Femur (tissue), 1 donor: Measurements from ENCODE around the gene BAHCC1.
"Not testable (repeated sequence)": the region's sequence is repeated elsewhere in the genome, so short reads cannot be mapped to it uniquely, and the experiment has no call there.

Experiments
- DNase-seq: peaks from one replicate; pipeline ENCODE4 v3.0.0-alpha.2; 2017

Gene BAHCC1

GRCh38 chr17:81414756-81415516 is 19.7 kb downstream of the BAHCC1 start:
- no peak for DNase-seq

GRCh38 chr17:81415681-81416080 is 20.4 kb downstream of the BAHCC1 start:
- no peak for DNase-seq

GRCh38 chr17:81416612-81417011 is 21.4 kb downstream of the BAHCC1 start:
- no peak for DNase-seq

GRCh38 chr17:81417049-81417878 is 22.0 kb downstream of the BAHCC1 start:
- peak; percentile 73 for DNase-seq

GRCh38 chr17:81417879-81418709 is 22.8 kb downstream of the BAHCC1 start:
- DNase-seq, result no peak

- DNase-seq, result no peak
Measured at GRCh38 chr17:81418710-81419318, 23.6 kb downstream of the BAHCC1 start.

- DNase-seq, result peak; percentile 91
Measured at GRCh38 chr17:81419319-81419885, 24.1 kb downstream of the BAHCC1 start.

GRCh38 chr17:81419886-81420768 is 24.9 kb downstream of the BAHCC1 start:
- no peak for DNase-seq

GRCh38 chr17:81420769-81421462 is 25.7 kb downstream of the BAHCC1 start:
- DNase-seq, result peak; percentile 82

GRCh38 chr17:81422776-81423697 is 27.8 kb downstream of the BAHCC1 start:
- DNase-seq, result peak; percentile 89

GRCh38 chr17:81423698-81424071 is 28.4 kb downstream of the BAHCC1 start:
- DNase-seq, result no peak

GRCh38 chr17:81424151-81425017 is 29.1 kb downstream of the BAHCC1 start:
- no peak for DNase-seq

GRCh38 chr17:81425041-81425440 is 29.8 kb downstream of the BAHCC1 start:
- DNase-seq, result not testable (repeated sequence)

- not testable (repeated sequence) for DNase-seq
Measured at GRCh38 chr17:81425716-81426392, 30.6 kb downstream of the BAHCC1 start.

GRCh38 chr17:81426393-81427172 is 31.3 kb downstream of the BAHCC1 start:
- DNase-seq, result no peak

GRCh38 chr17:81427173-81428120 is 32.2 kb downstream of the BAHCC1 start:
- peak; percentile 81 for DNase-seq
